Common myeloid progenitor, CD34-positive (primary cell): ENCODE measurements around the gene PKN1.
A peak's percentile ranks its signal among the peaks of the same experiment; 100 is the strongest.

Experiments used
- CTCF ChIA-PET: fragments of 350-600 bp; sonication (Branson Sonifier 250); formaldehyde crosslinking; loops from one replicate; lab custom pipeline; 2021; ENCODE audit warnings: antibody characterized with exemption; lab: Charles Lee
- POLR2A ChIA-PET: fragments of 350-600 bp; sonication (Branson Sonifier 250); formaldehyde crosslinking; loops from one replicate; lab custom pipeline; 2021; ENCODE audit warnings: antibody characterized with exemption; lab: Charles Lee
- DNase-seq, 3 donors: peaks; one replicate each; pipeline versions ENCODE4 v3.0.0 to v3.0.0-alpha.2; 2013
- H3K27ac ChIP-seq, 2 experiments: 1 replicate in 1 of 2; 2 replicates in 1 of 2; pipeline ENCODE4 v1.7.0; 2013; ENCODE audit warnings: inconsistent platforms in 2 of 2, low read length in 2 of 2, mild to moderate bottlenecking in 2 of 2, low read depth in 1 of 2, moderate library complexity in 1 of 2; ENCODE audit not compliant: severe bottlenecking in 2 of 2, insufficient read depth in 1 of 2, poor library complexity in 1 of 2
- H3K27me3 ChIP-seq, 5 experiments: replicated peaks in 2 of 5; 1 replicate in 3 of 5; 2 replicates in 2 of 5; pipeline versions ENCODE4 v1.6.1 to v1.7.0; 2013; ENCODE audit warnings: low read length in 4 of 5, mild to moderate bottlenecking in 2 of 5, moderate library complexity in 2 of 5, inconsistent platforms in 1 of 5; ENCODE audit not compliant: insufficient read depth in 5 of 5, control insufficient read depth in 4 of 5
- H3K36me3 ChIP-seq, 4 experiments: 1 replicate in 2 of 4; 2 replicates in 2 of 4; pipeline versions ENCODE4 v1.6.1 to v1.7.0; 2013; ENCODE audit warnings: low read length in 3 of 4, control low read depth in 1 of 4, mild to moderate bottlenecking in 1 of 4; ENCODE audit not compliant: control insufficient read depth in 4 of 4, insufficient read depth in 4 of 4
- H3K4me1 ChIP-seq, 4 experiments: 1 replicate in 3 of 4; 2 replicates in 1 of 4; pipeline versions ENCODE4 v1.6.1 to v1.7.1; 2013; ENCODE audit warnings: low read length in 3 of 4, mild to moderate bottlenecking in 3 of 4, control low read depth in 1 of 4, inconsistent platforms in 1 of 4, moderate library complexity in 1 of 4; ENCODE audit not compliant: control insufficient read depth in 4 of 4, insufficient read depth in 4 of 4; ENCODE audit errors: control extremely low read depth in 1 of 4
- H3K4me3 ChIP-seq, 7 experiments: 1 replicate in 4 of 7; 2 replicates in 3 of 7; pipeline versions ENCODE4 v1.5.1 to v1.7.0; 2013; ENCODE audit warnings: mild to moderate bottlenecking in 7 of 7, low read length in 6 of 7, moderate library complexity in 6 of 7, inconsistent platforms in 2 of 7, low read depth in 2 of 7, control low read depth in 1 of 7; ENCODE audit not compliant: insufficient read depth in 4 of 7, control insufficient read depth in 1 of 7; ENCODE audit errors: extremely low read depth in 1 of 7
- H3K9me3 ChIP-seq, 5 experiments: 1 replicate in 4 of 5; 2 replicates in 1 of 5; pipeline versions ENCODE4 v1.6.1 to v1.7.1; 2013; ENCODE audit warnings: low read length in 4 of 5, mild to moderate bottlenecking in 2 of 5, inconsistent platforms in 1 of 5, low read depth in 1 of 5, moderate library complexity in 1 of 5; ENCODE audit not compliant: control insufficient read depth in 4 of 5, insufficient read depth in 2 of 5; ENCODE audit errors: control extremely low read depth in 1 of 5
- WGBS: methylation state at CpG from one replicate; pipeline ENCODE4 v1.1.5; 2013; ENCODE audit not compliant: insufficient coverage; 5-methylcytosine and 5-hydroxymethylcytosine counted together

PKN1 gene

DNA sequence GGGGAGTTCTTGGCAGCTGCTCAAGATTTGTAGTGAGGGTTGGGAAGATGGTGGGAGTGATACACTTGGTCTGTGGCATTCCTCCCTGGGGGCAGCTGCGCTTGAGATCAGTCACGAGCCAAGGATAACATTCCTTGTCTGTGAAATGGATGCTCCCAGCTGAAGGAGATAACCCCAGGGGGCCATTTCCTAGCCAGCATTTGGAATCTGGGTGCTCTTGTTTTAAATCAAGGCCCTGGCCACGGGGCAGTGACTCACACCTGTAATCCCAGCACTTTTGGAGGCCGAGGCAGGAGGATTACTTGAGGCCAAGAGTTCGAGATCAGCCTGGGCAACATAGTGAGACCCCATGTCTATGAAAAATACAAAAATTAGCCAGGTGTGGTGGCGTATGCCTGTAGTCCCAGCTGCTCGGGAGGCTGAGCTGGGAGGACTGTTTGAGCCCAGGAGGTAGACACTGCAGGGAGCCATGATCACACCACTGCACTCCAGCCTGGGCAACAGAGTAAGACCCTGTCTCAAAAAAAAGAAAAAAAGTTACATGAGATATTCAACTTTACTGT lies 4.6 kb downstream of the PKN1 start:
- no peaks in the 10 kb centered on the region for H3K27me3 ChIP-seq
- 100% methylated on average over 7 of the region's 7 CpGs for WGBS
- POLR2A ChIA-PET = no interaction called here
- H3K4me1 ChIP-seq = peaks cover 0 to 60% (median 53%) of the 10 kb centered on the region in 4 experiments
- no peaks in the 10 kb centered on the region for H3K9me3 ChIP-seq
- H3K27ac ChIP-seq = peak overlapping the region in 1 of 2 experiments; percentile 9
- no peak for DNase-seq
- peaks cover 0 to 17% (median 12%) of the 10 kb centered on the region in 4 experiments for H3K36me3 ChIP-seq
- CTCF ChIA-PET = interaction anchor here (1.0 to 1.9 kb wide), 5 partner anchors 9 to 43 kb away, joined by 3 to 6 read pairs (median 3); no protein-coding TSS in a partner anchor
- H3K4me3 ChIP-seq = no peak overlapping the region

- no peak for DNase-seq
- Histone ChIP-seq H3K27me3 (no peaks in the 10 kb centered on the region), H3K9me3 (no peaks in the 10 kb centered on the region), H3K36me3 (peaks cover 11 to 31% (median 26%) of the 10 kb centered on the region in 4 experiments), H3K4me1 (peaks cover 0 to 49% (median 47%) of the 10 kb centered on the region in 4 experiments), H3K4me3 (peak overlapping the region in 3 of 7 experiments; percentile 11 to 50 (median 43)), H3K27ac (peak overlapping the region in 1 of 2 experiments; percentile 38)
- POLR2A ChIA-PET = no interaction called here
- CTCF ChIA-PET = interaction anchor here (1.6 to 1.9 kb wide), 3 partner anchors 8 to 29 kb away, joined by 4 to 7 read pairs (median 6); no protein-coding TSS in a partner anchor
- WGBS = 32% methylated on average over 8 of the region's 9 CpGs
Measured at GRCh38 chr19:14439014-14439413, 5.9 kb downstream of the PKN1 start.

DNA sequence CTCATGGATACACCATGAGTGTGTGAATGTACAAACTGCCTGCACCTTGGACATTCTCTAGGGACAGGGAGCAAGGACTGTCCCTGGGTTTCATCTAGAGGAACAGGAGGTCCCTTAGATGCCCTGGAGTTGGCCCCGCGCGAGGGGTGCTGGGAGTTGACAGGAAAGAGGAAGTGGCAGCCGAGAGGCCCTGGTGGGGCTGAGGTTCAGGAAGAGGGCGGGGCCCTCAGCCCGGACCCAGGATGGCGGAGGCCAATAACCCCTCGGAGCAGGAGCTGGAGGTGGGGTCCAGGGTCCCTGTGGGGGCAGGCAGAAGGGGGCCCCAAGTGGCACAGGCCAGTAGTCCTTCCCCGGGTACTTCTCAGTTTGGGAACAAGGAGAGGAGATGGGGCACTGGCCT lies 6.9 kb downstream of the PKN1 start:
- Histone ChIP-seq H3K4me1 (peaks cover 0 to 39% (median 37%) of the 10 kb centered on the region in 4 experiments), H3K36me3 (peaks cover 11 to 39% (median 34%) of the 10 kb centered on the region in 4 experiments), H3K4me3 (peak overlapping the region; percentile 19 to 80 (median 65)), H3K27ac (peak overlapping the region; percentile 69 to 90), H3K27me3 (no peaks in the 10 kb centered on the region), H3K9me3 (no peaks in the 10 kb centered on the region)
- WGBS = 0% methylated on average over 8 of the region's 9 CpGs
- ChIA-PET CTCF (interaction anchor here (1.6 to 1.9 kb wide), 2 partner anchors 9 to 28 kb away, joined by 4 to 7 read pairs; no protein-coding TSS in a partner anchor), POLR2A (no interaction called here)
- peak; percentile 82 to 93 (median 93) for DNase-seq

DNA sequence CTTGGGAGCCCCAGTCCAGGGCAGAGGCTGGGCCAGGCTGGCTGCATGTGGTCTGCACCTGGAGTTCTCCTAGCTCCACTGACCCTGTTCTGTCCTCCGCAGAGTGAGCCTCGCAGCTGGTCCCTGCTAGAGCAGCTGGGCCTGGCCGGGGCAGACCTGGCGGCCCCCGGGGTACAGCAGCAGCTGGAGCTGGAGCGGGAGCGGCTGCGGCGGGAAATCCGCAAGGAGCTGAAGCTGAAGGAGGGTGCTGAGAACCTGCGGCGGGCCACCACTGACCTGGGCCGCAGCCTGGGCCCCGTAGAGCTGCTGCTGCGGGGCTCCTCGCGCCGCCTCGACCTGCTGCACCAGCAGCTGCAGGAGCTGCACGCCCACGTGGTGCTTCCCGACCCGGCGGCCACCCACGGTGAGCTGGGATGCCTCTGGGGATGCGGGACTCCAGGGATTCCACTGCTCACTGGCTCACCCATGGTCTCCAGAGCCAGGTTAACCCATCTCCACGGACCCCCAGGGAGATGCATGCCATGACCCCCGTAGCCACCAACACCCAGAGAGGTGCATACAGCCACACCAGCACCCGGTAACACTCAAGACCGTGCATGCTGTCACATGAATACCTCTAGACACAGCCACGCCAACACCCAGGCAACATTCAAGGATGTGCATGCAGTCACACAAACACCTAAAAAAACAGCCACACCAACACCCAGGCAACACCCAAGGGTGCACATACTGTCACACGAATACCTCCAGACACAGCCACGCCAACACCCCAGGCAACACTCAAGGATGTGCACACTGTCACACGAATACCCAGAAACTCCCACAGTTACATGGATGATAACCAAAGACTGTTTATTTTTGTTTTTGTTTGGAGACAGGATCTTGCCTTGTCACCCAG lies 8.2 kb downstream of the PKN1 start:
- ChIA-PET POLR2A (no interaction called here), CTCF (interaction anchor here (0.6 to 1.4 kb wide), 3 partner anchors 9 to 86 kb away, joined by 3 to 5 read pairs (median 3); no protein-coding TSS in a partner anchor)
- H3K9me3 ChIP-seq = no peaks in the 10 kb centered on the region
- DNase-seq = no peak
- H3K27ac ChIP-seq = peak overlapping the region in 1 of 2 experiments; percentile 90
- peak overlapping the region in 6 of 7 experiments; percentile 52 to 80 (median 66) for H3K4me3 ChIP-seq
- peaks cover 15 to 52% (median 35%) of the 10 kb centered on the region in 4 experiments for H3K36me3 ChIP-seq
- peaks cover 0 to 35% (median 34%) of the 10 kb centered on the region in 4 experiments for H3K4me1 ChIP-seq
- WGBS = 98% methylated on average over 28 of the region's 34 CpGs
- H3K27me3 ChIP-seq = no peaks in the 10 kb centered on the region

DNA sequence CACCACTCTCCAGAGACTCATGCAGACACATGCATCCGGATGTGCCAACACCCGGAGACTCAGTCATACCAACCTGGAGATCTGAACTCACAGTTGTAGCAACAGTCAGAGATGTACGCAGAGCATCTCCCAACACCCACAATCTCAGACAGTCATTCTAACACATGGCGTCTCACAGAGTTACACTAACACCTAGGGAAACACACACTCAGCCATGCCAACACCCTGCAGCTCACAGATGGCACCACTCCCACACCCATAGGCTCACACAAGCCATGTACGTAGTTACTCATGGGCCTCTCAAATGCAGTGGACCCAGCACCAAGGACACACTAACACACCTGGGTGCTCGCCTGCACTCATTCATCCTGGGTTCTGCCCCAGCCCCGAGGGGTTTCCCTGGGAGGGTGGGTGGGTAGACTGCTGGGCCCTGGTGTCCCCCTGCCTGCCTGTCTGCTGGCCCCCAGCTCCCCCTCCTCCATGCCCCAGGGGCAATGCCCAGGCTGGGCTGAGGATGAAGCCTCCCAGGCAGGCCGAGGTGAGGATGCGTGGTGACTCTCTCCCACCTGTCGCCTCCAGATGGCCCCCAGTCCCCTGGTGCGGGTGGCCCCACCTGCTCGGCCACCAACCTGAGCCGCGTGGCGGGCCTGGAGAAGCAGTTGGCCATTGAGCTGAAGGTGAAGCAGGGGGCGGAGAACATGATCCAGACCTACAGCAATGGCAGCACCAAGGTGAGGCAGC lies 10.0 kb downstream of the PKN1 start:
- H3K4me3 ChIP-seq = no peak overlapping the region
- no peak for DNase-seq
- H3K4me1 ChIP-seq = peaks cover 0 to 31% (median 30%) of the 10 kb centered on the region in 4 experiments
- ChIA-PET CTCF (no interaction called here), POLR2A (no interaction called here)
- WGBS = 100% methylated on average over 12 of the region's 16 CpGs
- no peaks in the 10 kb centered on the region for H3K9me3 ChIP-seq
- H3K36me3 ChIP-seq = peaks cover 20 to 65% (median 43%) of the 10 kb centered on the region in 4 experiments
- H3K27me3 ChIP-seq = no peaks in the 10 kb centered on the region
- no peak overlapping the region for H3K27ac ChIP-seq

GRCh38 chr19:14443632-14444216 lies 10.6 kb downstream of the PKN1 start:
- H3K4me1 ChIP-seq = peaks cover 0 to 24% (median 24%) of the 10 kb centered on the region in 4 experiments
- ChIA-PET CTCF (interaction anchor here (0.7 kb wide), 1 partner anchor 14 kb away, joined by 3 read pairs; no protein-coding TSS in a partner anchor), POLR2A (no interaction called here)
- 98% methylated on average over 12 of the region's 14 CpGs for WGBS
- H3K9me3 ChIP-seq = no peaks in the 10 kb centered on the region
- H3K4me3 ChIP-seq = no peak overlapping the region
- peaks cover 24 to 71% (median 48%) of the 10 kb centered on the region in 4 experiments for H3K36me3 ChIP-seq
- no peak for DNase-seq
- no peaks in the 10 kb centered on the region for H3K27me3 ChIP-seq
- H3K27ac ChIP-seq = no peak overlapping the region
